ENCODE results near the gene SLC25A22. TPM values are rescaled to one million over a fixed set of nuclear protein-coding genes. Genes with fewer than 3 reads are reported as not detected.

SLC25A22 gene
- polyA plus RNA-seq, 1 donor = 10.9 TPM

DNA sequence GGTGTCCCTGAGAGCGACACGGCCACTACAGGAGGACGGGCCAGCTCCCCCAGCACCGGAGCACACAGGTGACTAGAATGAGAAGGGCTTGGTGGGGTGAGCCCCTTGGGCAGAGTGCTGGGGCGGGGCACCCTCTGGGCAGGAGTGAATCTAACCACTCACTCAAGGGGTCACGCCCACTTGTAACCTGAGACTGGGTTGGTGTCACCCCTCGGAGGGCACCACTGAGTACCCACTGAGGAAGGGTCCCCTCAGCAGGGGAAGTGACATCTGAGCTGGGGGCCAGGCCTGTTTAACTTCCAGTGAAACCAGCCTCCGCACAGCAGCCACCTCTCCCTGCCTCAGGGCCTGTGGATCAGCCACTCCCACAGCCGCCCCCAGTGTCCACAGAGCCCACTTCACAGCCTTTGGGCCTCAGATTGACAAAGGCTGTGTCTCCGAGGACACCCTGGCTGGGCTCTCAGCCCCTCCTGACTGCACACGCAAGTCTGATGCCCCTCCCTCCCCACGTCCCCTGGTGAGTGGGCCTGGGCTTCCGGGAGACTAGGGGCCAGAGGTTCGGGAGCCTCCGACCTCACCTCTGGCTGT is 26.4 kb downstream of the SLC25A22 start:
- no peak for DNase-seq

DNA sequence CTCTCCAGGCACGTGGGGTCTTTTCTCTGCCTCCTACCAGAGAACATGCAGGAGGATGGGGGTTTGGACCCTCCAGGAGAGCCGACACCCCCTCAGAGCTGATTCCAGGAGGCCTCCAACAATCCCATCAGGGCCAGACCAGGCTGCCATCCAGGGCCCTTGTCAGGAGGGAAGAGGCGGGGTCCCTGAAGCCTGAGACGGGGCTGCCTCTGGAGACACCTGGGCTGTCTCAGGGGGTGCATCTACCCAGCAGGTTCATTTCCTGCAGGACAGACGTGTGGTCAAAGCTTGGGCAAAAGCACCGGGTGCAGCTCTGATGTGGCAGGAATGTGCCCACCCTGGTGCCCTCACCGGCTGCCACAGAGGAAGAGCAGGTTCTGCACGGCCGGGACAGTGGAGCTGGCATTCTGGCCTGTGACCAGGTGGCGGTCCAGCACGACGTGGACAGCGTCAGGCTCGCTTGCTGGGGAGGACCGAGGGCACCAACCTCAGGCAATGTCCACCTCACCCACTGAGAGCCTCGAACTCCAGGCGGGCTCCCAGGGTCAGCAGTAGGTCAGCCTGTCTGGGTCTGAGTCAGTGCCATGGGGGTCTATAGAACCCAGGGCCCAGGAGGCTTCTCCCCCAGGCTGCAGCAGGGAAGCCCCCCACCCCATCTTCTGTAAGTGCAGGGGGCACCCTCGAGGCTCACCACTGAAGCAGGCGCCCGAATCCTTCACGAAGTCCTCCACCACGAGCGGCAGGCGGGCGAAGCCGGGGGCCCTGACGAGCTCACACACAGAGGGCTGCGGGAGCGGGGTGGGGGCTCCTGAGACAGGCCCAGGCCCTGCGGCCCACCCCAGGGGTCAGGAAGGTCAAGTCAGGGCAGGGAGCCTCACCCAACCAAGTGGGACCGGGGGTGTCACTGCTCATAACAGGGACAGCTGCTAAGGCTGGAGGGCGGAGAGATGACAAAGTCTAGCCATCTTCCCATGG is 27.2 kb downstream of the SLC25A22 start:
- DNase-seq = no peak

DNA sequence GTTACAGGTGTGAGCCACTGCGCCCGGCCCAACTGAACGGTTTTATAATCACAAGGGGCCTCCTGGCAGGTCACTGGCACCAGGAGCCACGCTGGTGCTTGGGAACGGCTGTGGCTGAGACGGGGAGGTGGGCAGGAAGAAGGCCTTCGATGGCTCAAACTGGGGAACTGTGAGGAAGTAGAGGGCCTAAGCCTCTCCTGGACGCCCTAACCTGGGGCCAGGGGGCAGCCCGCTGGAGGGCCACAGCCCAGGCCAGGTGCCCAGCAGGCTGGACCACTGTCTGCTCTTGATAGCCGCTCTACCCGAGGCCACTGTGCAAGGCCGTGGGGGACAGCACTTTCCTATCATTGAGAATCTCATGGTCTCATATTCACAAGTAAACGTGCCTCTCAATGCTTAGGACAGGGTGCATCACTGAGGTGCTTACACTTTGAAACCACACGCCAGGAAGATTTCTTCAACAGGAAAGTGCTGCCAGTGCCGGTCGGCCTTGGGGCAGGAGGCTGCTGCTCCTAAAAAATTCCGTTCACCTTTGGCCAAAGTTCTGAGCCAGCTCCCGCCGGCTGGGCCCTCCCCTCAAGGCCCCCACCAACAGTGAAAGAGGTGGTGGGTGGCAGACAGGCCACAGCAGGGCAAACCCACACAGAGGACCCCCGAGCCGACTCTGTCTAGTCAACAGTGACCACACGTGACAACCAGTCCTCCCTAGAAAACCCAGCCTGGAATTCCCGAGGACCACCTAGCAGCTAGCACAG is 28.0 kb downstream of the SLC25A22 start:
- no peak for DNase-seq

DNA sequence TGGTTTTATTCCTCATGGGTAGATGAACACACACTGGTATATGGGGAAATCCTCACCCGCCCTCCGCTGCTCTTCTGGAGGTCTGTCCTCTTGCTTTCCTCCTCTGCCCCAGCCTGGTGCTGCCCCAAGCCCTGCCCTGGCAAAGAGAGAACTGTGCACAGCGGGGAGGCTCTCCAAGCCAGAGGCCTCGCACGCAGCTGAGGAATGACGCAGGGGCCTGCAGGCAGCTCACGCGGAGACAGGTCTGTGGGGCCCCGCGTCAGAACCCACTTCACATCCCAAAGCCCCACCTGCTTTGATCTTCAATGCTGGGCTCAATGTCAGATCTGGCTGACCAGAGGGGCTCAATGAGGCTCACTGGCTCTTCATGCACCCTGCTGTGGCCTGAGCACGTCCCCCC is 30.8 kb downstream of the SLC25A22 start:
- no peak for DNase-seq

DNA sequence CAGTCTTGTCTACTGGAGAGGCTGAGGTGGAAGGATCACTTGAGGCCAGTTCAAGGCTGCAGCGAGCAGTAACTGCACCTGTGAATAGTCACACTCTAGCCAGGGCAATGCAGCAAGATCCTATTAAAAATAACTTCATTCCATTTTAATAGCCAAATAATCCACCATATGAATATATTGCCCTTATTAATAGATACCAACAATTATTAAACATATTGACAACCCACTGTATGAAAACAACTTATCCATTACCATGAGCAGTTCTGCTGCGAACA is 31.2 kb downstream of the SLC25A22 start:
- DNase-seq = no peak

DNA sequence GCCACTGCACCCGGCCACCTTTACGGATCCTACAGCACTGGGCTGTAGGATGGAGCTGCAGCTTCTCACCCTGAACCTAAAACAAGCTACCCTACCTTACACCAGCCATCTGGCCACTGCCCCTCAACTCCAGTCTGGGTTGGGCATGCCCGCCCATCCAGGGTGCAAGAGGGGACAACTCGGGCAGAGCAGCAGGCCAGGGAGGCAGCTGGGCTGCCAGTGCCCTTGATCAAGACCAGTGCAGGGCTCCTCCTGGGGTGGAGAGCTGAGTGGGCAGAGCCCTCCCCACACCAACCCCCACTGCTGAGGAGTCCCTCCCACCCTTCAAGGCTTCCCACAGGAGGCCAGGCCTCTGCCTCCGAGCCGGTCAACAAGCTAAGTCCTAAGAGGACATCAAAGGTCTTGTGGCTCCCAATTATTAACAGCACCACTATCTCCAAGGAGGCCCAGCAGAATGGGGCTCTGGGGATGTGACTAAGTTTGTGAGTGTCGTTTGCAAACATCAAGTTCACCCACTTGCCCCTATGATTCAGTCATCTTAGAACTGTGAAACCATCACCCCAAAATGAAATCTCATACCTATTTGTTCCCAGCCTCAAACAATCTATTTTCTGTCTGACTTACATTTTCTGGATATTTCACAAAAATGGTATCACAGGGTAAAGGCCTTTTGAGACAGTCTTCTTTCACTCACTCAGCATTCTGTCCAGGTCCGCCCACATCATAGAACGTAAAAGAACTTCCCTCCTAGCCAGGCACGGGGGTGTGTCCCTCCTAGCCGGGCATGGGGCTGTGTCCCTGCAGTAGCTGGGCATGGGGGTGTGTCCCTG is 31.8 kb downstream of the SLC25A22 start:
- DNase-seq = no peak

DNA sequence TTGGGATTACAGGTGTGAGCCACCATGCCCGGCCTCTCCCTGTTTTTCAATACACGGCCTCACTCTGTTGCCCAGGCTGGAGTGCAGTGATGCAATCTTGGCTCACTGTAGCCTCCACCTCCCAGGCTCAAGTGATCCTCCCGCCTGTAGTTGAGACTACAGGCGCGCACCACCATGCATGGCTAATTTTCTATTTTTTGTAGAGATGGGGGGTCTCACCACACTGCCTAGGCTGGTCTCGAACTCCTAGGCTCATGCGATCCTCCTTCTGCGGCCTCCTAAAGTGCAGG is 32.3 kb downstream of the SLC25A22 start:
- DNase-seq = no peak

DNA sequence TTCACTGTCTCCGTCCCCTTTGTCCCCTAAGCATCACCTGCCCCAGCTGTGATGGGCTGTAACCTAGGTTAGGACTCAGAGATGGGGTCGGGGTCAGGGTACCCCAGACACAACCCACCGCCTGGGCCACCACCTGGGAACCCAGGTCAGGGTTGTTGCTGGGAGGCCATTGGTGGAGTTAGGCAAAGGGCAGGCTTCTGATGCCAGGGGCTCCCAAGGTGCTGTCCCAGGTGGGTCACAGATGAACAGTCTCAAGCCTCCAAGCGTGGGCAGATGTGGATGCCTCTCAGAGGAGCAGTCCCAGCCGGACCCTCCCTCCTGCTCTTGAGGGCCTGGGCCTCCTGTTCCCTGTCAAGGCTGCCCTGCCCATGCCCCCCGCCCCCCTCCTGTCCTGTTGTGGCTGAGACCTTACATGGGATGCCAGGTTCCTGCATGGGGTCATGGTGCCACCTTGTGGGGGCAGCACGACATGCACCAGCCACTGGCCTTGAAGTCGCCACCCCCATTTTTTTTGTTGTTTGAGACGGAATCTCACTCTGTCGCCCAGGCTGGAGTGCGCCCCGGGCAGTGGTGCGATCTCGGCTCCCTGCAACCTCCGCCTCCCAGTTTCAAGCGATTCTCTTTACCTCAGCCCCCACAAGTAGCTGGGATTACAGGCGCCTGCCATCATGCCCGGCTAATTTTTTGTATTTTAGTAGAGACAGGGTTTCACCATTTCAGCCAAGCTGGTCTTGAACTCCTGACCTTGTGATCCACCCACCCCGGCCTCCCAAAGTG is 32.9 kb downstream of the SLC25A22 start:
- no peak for DNase-seq

DNA sequence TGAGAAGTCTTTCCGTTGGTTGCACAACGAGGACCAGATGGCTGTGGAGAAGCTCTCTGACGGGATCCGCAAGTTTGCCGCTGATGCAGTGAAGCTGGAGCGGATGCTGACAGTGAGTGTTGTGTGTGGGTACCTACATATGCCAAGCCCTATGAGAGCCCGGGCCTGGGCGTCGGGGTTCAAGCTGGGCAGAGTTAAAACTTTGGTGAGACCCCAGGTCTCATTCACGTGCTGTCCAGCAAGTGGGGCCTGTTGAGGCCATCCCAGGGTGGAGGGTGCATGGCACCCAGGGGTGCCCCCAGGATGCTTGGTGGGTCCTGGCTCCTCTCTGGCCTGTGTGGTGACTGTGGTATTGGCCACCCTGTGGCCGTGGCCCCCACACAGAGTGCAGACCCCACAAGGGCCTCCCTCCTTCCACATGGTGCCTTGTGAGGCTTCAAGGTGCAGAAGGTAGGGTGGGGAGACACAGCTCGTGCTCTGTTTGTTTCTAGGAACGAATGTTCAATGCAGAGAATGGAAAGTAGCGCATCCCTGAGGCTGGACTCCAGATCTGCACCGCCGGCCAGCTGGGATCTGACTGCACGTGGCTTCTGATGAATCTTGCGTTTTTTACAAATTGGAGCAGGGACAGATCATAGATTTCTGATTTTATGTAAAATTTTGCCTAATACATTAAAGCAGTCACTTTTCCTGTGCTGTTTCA is 33.6 kb downstream of the SLC25A22 start:
- DNase-seq = no peak

DNA sequence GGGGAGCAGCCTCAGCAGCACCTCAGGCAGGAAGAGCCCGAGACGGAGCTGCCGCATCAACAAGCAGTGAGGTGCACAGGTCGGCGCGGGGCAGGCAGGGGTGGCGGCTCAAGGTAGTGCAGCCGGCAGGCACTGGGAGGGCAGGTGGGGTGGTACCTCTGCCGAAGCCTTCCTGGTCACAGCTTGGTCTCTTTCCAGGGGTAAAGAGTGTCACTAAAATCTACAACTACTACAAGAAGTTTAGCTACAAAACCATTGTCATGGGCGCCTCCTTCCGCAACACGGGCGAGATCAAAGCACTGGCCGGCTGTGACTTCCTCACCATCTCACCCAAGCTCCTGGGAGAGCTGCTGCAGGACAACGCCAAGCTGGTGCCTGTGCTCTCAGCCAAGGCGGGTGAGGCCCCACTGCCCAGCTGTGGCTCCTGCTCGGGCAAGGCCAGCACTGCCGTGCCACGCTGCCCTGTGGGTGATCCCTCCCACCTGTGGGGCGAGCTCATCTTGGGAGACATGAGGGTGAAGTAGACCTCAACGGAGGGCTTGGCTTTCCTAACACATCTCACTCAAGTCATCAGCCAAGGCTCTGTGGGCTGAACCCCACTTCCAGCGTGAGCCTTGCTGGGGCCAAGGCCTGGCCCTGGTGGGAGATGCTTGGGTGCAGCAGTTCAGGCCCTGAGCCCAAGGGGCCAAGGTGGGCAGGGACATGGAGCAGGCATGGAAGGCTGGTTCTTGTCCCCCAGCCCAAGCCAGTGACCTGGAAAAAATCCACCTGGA is 34.3 kb downstream of the SLC25A22 start:
- no peak for DNase-seq

DNA sequence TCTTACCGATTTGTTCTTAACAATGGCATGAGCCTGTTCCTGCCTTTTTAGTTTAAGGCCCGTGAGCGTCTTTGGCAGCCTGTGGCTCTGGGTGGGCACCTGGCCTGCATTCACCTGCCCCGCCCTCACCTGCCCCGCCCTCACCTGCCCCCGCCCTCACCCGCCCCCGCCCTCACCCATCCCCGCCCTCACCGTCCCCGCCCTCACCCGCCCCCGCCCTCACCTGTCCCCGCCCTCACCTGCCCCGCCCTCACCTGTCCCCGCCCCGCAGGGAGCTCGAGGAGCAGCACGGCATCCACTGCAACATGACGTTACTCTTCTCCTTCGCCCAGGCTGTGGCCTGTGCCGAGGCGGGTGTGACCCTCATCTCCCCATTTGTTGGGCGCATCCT is 35.0 kb downstream of the SLC25A22 start:
- DNase-seq = no peak

DNA sequence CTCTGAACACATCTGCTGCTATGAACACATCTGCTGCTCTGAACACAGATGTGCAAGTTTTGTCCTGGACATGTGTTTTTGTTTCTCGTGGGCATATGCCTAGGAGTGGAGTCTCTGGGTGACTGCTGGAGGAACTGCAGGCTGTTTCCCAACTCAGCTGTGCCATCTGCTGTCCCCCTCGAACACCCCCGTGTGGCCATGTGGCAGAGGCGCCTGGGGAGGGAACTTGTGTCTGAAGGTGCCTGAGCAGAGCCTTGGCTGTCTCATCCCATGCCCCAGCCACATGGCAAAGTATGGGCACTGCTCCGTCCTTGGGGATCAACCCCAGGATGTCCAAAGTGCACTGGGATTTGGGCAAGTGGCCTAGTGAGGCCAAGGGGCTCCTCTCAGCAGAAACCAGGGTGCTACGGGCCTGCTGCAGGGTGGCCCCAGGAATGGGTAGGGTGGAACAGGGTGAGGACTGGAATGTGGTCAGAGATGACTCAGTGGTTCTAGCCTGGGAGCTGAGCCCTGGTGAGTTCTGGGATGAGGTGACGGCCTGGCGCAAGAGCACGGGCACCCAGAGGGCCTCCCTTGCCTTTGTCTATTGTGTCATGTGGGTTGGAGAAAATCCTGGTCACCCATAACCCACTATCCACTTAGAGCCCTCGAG is 35.5 kb downstream of the SLC25A22 start:
- DNase-seq = no peak

DNA sequence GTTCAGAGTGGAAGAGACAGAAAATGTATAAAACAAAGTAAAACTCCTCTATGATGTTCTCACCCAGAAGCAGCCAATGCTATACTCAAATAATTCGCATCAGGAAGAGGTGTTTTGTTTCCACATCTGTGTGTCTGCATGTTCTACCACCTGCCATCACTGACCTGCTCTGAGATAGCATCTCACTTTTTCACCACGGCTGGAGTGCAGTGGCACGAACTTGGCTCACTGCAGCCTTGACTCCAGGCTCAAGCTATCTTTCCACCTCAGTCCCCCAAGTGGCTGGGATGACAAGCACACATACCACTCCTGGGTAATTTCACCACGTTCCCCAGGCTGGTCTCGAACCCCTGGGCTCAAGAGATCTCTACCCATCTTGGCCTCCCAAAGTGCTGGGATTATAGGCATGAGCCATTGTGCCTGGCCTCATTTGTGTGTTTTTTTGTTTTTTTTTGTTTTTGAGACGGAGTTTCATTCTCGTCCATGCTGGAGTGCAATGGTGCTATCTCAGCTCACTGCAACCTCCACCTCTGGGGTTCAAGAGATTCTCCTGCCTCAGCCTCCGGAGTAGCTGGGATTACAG is 36.5 kb downstream of the SLC25A22 start:
- DNase-seq = no peak

DNA sequence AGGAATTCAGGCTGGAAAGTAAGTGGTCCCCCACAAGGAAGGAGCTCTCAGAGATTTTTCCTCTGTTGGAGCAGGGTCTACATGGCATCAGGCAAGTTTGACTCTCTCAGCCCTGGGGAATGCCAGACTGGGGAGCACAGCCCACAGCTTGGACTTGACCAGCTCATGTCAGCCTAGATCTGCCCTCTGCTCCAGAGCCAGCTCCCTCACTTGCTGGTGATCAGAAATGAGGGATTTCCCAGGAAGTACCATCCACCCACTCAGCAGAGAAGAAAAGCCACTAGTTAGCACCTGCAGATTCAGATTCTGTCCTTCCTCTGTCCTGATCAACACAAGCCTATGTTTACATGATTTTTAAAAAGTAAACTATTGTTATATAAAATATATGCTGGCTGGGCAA is 37.8 kb downstream of the SLC25A22 start:
- DNase-seq = no peak

DNA sequence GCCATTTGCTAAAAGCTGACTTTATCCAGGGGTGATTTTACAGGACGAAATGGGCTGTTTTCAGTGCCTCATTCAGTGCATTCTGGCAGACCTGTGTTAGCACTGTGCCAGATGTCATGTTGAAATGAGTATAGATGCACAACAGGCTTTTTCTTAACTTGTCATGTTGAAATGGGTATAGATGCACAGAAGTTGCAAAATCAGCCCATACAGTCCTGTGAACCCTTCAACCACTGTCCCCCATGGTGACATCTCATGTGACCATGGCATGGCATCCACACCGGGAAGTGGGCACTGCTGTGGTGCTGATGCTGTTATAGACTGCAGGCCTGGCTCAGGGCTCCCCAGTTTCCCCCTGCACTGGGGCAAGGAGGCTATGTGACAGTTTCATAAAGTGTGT is 48.4 kb downstream of the SLC25A22 start:
- DNase-seq = no peak

DNA sequence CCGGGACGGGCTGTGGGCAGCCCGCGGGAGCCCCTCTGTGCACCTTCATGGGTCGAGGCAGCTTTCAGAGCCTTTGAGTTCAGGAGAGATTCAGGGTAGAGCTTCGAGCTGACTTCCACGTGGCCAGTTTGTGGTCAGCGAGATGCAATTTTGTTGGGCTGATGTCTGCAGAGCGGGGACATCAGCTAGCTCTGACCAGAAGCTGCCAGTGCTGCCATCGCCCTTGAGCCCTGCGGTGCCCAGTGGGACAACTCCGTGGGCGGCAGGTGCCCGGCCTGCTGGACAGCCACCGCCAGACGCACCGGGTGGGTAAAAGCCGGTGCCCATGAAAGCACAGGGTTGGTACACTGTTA is 50.1 kb downstream of the SLC25A22 start:
- DNase-seq = no peak

DNA sequence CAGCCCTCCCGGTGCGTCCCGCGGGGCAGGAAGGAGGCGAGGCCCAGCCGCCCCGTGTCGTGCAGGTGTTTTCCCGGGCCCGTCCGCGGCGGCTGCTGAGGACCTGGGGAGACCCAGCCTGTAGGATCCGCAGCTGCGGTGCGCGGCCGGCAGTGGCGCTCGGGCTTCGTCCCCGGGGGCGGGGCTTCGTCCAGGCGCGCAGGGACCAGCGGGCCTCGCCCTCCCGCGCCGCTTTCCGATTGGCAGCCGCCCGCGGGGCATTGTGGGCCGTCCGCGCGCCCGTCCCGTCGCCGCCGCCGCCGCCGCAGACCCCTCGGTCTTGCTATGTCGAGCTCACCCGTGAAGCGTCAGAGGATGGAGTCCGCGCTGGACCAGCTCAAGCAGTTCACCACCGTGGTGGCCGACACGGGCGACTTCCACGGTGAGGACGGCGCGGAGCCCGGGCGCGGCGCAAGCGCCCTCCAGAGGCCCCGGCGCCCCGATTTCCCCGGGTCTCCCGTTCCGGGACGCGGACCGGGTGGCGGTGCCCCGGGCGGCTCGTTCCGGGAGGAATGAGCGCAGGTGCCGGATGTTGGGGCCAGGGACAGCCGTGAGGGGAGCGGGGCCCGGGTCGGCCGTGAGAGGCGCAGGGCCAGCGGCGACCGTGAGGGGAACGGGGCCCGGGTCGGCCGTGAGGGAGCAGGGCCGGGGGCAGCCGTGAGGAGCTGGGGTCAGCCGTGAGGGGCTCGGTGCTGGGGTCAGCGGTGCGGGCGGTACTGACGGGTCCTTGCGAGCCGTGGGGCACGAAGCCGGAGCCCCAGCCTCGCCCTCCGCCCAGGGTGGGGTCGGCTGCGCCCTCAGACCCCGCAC is 50.7 kb downstream of the SLC25A22 start, which contains the start of gene TALDO1:
Gene TALDO1 (plus strand): TSS at position 307 of the 849 bp plus-strand sequence. CDS start 18 bp downstream, at position 325.
- peak; percentile 91 for DNase-seq

DNA sequence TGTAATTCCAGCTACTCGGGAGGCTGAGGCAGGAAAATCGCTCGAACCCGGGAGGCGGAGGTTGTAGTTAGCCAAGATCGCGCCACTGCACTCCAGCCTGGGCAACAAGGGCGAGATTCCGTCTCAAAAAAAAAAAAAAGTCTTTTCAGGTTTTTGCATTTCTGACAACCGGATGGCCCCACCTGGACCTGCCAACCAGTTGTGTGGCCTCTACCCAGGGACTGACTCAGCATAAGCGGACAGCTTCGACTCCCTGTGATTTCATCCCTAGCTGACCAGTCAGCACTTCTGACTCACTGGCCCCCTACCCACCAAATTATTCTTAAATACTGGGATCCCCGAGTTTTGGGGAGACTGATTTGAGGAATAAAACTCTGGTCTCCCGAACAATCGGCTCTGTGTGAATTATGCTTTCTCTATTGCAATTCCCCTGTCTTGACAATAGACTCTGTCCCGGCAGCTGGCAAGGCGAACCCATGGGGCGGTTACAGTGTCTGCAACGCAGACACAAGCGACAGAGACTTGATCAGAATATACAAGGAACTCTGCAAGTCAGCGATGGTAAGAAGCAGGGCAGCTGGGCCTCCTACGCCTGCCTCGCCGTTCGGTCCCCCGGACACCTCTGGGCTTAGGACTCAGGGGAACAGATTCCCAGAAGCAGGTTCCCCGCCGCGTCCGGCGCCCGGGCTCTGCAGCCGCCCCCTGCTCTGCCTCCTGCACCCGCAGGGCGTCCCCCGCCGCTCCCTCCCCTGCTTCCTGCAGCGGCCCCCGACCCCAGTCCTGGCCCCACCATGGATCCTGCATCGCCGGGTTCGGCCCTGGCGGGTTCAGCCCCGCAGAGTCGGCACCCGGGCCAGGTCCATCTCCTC is 51.6 kb downstream of the SLC25A22 start:
- no peak for DNase-seq
